DND-41 (cell line): ENCODE results near the gene DEPDC4.
A peak's percentile ranks its signal among the peaks of the same experiment; 100 is the strongest.

Experiments used
- ATAC-seq: fragments of 200-7000 bp; cut with Tn5 transposase; 3 replicates; pipeline ENCODE4 v1.9.1; 2021; ENCODE audit warnings: low read depth; ENCODE audit not compliant: insufficient read depth
- DNase-seq: peaks from one replicate; pipeline ENCODE4 v3.0.0-alpha.2; 2020
- H2AFZ ChIP-seq: 2 replicates; pipeline ENCODE4 v1.6.0; 2012; ENCODE audit warnings: low read depth, low read length
- H3K27ac ChIP-seq: 2 replicates; pipeline ENCODE4 v1.5.1; 2012; ENCODE audit warnings: low read length, inconsistent platforms
- H3K27me3 ChIP-seq: fragments of 200-600 bp; sonication (generic); 2 replicates; pipeline ENCODE4 v1.6.0; 2012; ENCODE audit warnings: low read length, mild to moderate bottlenecking, inconsistent platforms; ENCODE audit not compliant: insufficient read depth, poor library complexity
- H3K36me3 ChIP-seq: 2 replicates; pipeline ENCODE4 v1.5.1; 2012; ENCODE audit warnings: low read length, inconsistent platforms; ENCODE audit not compliant: insufficient read depth
- H3K4me1 ChIP-seq: 2 replicates; pipeline ENCODE4 v1.5.1; 2012; ENCODE audit warnings: mild to moderate bottlenecking, low read length; ENCODE audit not compliant: insufficient read depth
- H3K4me2 ChIP-seq: 2 replicates; pipeline ENCODE4 v1.6.0; 2012; ENCODE audit warnings: mild to moderate bottlenecking, moderate library complexity, low read length, inconsistent platforms; ENCODE audit not compliant: insufficient read depth
- H3K4me3 ChIP-seq, 2 experiments: fragments of 200-600 bp in 1 of 2; shearing (Covaris generic) in 1 of 2; 2 replicates each; pipeline ENCODE4 v1.5.1; 2012 to 2016; ENCODE audit warnings: inconsistent platforms in 2 of 2, low read length in 2 of 2, mild to moderate bottlenecking in 2 of 2, low read depth in 1 of 2, moderate library complexity in 1 of 2
- H3K79me2 ChIP-seq: 2 replicates; pipeline ENCODE4 v1.6.0; 2012; ENCODE audit warnings: low read length, inconsistent platforms; ENCODE audit not compliant: insufficient read depth
- H3K9ac ChIP-seq: 2 replicates; pipeline ENCODE4 v1.6.0; 2012; ENCODE audit warnings: low read depth, mild to moderate bottlenecking, inconsistent platforms, low read length, moderate library complexity
- H3K9me3 ChIP-seq: 2 replicates; pipeline ENCODE4 v1.5.1; 2012; ENCODE audit warnings: low read length, moderate library complexity, mild to moderate bottlenecking, inconsistent platforms; ENCODE audit not compliant: insufficient read depth, severe bottlenecking
- H4K20me1 ChIP-seq: 2 replicates; pipeline ENCODE4 v1.6.0; 2012; ENCODE audit warnings: low read length; ENCODE audit not compliant: insufficient read depth
- EZH2 ChIP-seq: IDR thresholded peaks from 3 replicates; pipeline ENCODE4 v1.6.1; 2012; ENCODE audit warnings: borderline replicate concordance, low read depth, mild to moderate bottlenecking, moderate library complexity, low read length, inconsistent platforms; ENCODE audit not compliant: severe bottlenecking
- TF ChIP-seq, protein P1 (sequence below): IDR thresholded peaks from 2 replicates; pipeline ENCODE4 v1.5.1; 2012; ENCODE audit warnings: borderline replicate concordance, low read length, moderate library complexity, mild to moderate bottlenecking; ENCODE audit not compliant: poor library complexity, severe bottlenecking; ENCODE audit errors: extremely low read depth

Gene DEPDC4

GRCh38 chr12:100199347-100200149 lies 67.3 kb downstream of the DEPDC4 start:
- Histone ChIP-seq H3K9ac (peak overlapping the region; percentile 77), H3K4me2 (peak overlapping the region; percentile 79), H3K27ac (peak overlapping the region; percentile 82), H3K27me3 (no peaks in the 10 kb centered on the region), H2AFZ (peak overlapping the region; percentile 97), H3K4me1 (peaks cover 46% of the 10 kb centered on the region), H3K9me3 (no peaks in the 10 kb centered on the region), H3K4me3 (peak overlapping the region; percentile 82 to 87; a peak in 3 of 4 replicates), H3K36me3 (peaks cover 14% of the 10 kb centered on the region), H4K20me1 (no peaks in the 10 kb centered on the region; the same call in 1 of the 2 replicates), H3K79me2 (peaks cover 40% of the 10 kb centered on the region)
- peak; percentile 66 for ATAC-seq
- DNase-seq, result peak; percentile 78
- TF ChIP-seq EZH2, result no peak
- TF ChIP-seq, protein P1, sequence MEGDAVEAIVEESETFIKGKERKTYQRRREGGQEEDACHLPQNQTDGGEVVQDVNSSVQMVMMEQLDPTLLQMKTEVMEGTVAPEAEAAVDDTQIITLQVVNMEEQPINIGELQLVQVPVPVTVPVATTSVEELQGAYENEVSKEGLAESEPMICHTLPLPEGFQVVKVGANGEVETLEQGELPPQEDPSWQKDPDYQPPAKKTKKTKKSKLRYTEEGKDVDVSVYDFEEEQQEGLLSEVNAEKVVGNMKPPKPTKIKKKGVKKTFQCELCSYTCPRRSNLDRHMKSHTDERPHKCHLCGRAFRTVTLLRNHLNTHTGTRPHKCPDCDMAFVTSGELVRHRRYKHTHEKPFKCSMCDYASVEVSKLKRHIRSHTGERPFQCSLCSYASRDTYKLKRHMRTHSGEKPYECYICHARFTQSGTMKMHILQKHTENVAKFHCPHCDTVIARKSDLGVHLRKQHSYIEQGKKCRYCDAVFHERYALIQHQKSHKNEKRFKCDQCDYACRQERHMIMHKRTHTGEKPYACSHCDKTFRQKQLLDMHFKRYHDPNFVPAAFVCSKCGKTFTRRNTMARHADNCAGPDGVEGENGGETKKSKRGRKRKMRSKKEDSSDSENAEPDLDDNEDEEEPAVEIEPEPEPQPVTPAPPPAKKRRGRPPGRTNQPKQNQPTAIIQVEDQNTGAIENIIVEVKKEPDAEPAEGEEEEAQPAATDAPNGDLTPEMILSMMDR, result no peak

GRCh38 chr12:100199023-100199346 lies 67.9 kb downstream of the DEPDC4 start:
- no peak for TF ChIP-seq EZH2
- TF ChIP-seq, protein P1, result no peak
- H3K36me3 ChIP-seq, result peaks cover 14% of the 10 kb centered on the region
- DNase-seq (no peak), ATAC-seq (no peak)
- no peaks in the 10 kb centered on the region for H3K27me3 ChIP-seq
- no peaks in the 10 kb centered on the region; the same call in 1 of the 2 replicates for H4K20me1 ChIP-seq
- peak overlapping the region; percentile 82 for H3K27ac ChIP-seq
- H3K4me2 ChIP-seq, result peak overlapping the region; percentile 79
- peak overlapping the region; percentile 82 to 87; a peak in 3 of 4 replicates for H3K4me3 ChIP-seq
- peaks cover 41% of the 10 kb centered on the region for H3K4me1 ChIP-seq
- peak overlapping the region; percentile 77 for H3K9ac ChIP-seq
- H3K79me2 ChIP-seq, result peaks cover 34% of the 10 kb centered on the region
- no peaks in the 10 kb centered on the region for H3K9me3 ChIP-seq
- peak overlapping the region; percentile 97 for H2AFZ ChIP-seq

- ATAC-seq (no peak), DNase-seq (no peak)
- Histone ChIP-seq H3K36me3 (peaks cover 25% of the 10 kb centered on the region), H3K4me3 (no peak overlapping the region), H3K79me2 (peaks cover 24% of the 10 kb centered on the region), H3K27ac (no peak overlapping the region), H3K9me3 (no peaks in the 10 kb centered on the region), H2AFZ (no peak overlapping the region), H3K4me1 (peaks cover 34% of the 10 kb centered on the region), H3K9ac (no peak overlapping the region), H4K20me1 (no peaks in the 10 kb centered on the region; the same call in 1 of the 2 replicates), H3K4me2 (no peak overlapping the region), H3K27me3 (no peaks in the 10 kb centered on the region)
- TF ChIP-seq, protein P1, result no peak
- TF ChIP-seq EZH2, result no peak
Measured at GRCh38 chr12:100197486-100197885, 69.4 kb downstream of the DEPDC4 start.
